ENCODE data around the gene KRT4. TPM values are rescaled to one million over a fixed set of nuclear protein-coding genes. Genes with fewer than 3 reads are reported as not detected.

Gene KRT4
- total RNA-seq, 2 experiments from 2014 or later: not detected

DNA sequence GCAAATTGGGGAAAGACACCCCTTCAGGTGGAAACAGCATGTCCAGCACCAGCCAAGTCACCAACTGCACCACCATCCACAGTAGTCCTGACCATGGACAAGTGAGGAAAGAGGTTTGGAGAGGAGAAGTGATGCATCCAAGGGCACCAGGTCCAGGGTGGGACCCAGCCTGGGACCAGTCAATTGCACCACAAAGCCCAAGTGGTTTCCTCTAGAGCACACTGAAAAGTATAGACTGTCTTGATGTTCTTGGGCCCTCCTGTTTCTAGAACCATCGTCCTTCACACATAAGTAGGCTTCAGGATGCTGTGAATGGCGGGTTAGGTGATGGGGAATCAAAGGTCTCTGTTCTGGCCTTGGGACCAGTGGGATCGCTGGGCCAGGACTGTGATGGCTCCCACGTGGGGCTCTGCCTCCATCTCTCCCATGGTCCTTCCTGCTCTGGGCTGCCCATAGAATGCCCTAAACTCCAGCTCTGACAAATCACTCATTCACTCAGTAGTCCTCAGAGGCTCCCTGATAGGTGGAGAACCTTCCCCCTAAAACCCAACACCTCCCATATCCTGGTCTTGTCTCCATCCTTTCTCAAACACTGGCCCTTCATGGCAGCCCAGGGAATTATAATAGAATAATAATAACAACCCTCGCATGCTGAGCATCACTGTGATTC is 11.0 kb upstream of the KRT4 start:
- ChIA-PET POLR2A (no interaction called here), CTCF (interaction anchor here (0.6 kb wide), 1 partner anchor 17 kb away, joined by 3 read pairs; no protein-coding TSS in a partner anchor)

GRCh38 chr12:52823761-52824450 is 10.0 kb upstream of the KRT4 start:
- ChIA-PET CTCF (no interaction called here), POLR2A (no interaction called here)

DNA sequence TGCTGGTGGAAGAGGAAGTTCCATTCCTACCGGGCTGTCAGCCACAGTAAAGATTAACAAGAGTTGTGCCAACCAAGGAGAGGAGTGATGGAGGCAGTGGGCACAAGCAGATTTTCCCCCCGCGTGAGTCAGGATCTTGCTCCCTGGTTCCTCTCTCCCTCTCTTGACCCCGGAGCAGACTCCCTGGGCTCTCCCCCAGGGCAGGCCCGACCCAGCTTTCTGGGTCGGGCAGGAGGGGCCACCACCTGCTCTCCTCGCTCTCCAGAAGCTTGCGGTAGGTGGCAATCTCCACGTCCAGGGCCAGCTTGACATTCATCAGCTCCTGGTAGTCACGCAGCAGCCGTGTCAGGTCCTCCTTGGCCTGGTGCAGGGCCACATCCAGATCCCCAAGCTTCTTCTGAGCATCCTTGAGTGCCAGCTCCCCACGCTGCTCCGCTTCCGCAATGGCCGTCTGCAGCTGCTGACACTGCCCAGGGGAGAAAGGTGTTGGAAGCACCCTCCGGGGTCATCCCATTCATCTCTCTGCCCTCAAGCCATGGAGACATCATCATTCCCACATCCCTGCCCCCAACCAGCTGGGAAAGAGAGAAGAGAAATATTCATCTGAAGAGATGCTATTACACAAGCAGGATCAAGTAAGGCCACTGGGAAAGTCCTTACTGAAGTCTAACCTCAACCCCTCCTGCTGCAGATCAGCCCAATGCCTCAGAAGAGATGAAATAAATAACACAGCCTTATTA is 9.0 kb upstream of the KRT4 start:
- CTCF ChIA-PET: no interaction called here
- POLR2A ChIA-PET: no interaction called here

- POLR2A ChIA-PET: no interaction called here
- CTCF ChIA-PET: no interaction called here
Observed at GRCh38 chr12:52821826-52822660, 8.1 kb upstream of the KRT4 start.

- ChIA-PET CTCF (no interaction called here), POLR2A (no interaction called here)
Observed at GRCh38 chr12:52821071-52821730, 7.3 kb upstream of the KRT4 start.

GRCh38 chr12:52820521-52820920 is 6.6 kb upstream of the KRT4 start:
- ChIA-PET CTCF (no interaction called here), POLR2A (no interaction called here)

DNA sequence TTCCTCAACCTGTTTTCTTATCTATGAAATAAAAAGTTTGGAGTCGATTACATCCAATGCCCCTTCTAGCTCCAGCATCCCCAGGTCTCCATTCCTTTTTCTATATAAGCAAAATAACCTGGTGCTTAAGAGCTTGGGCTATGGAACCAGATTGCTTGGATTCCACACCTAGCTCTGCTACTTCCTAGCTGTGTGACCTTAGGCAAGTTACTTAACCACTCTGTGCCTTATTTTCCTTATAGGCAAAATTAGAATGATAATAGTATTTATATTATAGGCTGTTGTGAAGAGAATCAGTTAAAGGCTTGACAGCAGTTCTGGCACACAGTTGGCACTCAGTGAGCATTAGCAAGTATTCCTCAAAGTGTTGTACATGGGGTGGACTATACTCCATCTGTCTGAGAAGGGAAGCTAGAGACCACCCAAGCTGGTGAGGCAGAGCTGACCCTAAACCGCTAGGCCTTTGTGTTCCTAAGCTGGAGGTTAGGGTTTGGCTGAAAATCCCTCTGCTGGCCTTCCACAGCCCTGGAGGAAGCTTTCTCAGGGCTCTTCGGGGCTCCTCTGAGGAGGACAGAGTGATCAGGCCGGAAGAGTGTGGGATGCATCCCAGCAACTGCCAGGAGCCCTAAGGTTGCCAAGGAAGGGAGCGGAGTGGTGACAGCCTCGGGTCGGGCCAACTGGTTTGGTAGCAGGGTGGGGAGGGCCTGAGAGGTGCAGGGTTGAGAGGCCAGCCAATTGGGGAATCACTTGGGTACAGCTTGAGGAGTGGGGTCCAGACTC is 6.0 kb upstream of the KRT4 start:
- ChIA-PET CTCF (no interaction called here), POLR2A (interaction anchor here (0.5 kb wide), 1 partner anchor 32 kb away, joined by 3 read pairs; no protein-coding TSS in a partner anchor)

- CTCF ChIA-PET: no interaction called here
- POLR2A ChIA-PET: no interaction called here
Observed at GRCh38 chr12:52818887-52819420, 5.0 kb upstream of the KRT4 start.

- ChIA-PET CTCF (no interaction called here), POLR2A (no interaction called here)
Observed at GRCh38 chr12:52818388-52818787, 4.5 kb upstream of the KRT4 start.

- ChIA-PET CTCF (no interaction called here), POLR2A (no interaction called here)
Observed at GRCh38 chr12:52817699-52818238, 3.9 kb upstream of the KRT4 start.

DNA sequence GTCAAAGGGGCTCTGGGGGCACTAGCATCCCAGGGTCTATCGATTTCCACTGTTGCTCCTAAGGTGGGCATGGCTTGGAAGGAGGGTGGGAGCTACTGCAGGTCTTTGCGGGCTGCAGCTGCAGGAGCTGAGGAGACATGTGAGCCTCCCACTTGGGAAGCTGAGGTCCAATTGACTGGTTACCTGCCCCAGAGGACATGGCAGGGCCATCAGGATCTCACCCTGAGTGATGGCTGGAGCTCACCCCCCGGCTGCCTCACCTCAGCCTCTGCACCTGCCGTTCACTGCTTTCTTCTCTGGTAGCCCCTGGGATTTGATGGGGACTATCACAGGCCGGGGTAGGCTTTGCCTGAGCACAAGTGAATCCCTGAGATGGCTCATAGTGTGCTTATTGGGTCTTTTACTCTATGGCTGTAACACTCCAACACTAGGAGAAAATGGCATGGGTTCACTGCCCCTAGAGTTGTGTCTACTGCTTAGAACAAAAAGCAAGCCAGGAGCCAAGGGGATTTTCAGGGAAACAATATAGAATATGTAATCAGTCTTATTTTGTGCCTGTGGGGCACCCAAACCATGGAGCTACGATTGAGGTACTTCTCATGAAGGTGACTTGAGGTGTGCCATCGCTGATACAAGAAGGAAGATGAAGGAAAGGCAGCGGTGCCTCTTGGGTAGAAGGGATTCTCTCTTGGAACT is 3.2 kb upstream of the KRT4 start:
- POLR2A ChIA-PET: no interaction called here

GRCh38 chr12:52815676-52816588 is 2.0 kb upstream of the KRT4 start:
- ChIA-PET CTCF (interaction anchor here (0.5 kb wide), 1 partner anchor 222 kb away, joined by 3 read pairs; no protein-coding TSS in a partner anchor), POLR2A (no interaction called here)

More for the DNA sequence above, 3.2 kb upstream of the KRT4 start:
- CTCF ChIA-PET: no interaction called here

DNA sequence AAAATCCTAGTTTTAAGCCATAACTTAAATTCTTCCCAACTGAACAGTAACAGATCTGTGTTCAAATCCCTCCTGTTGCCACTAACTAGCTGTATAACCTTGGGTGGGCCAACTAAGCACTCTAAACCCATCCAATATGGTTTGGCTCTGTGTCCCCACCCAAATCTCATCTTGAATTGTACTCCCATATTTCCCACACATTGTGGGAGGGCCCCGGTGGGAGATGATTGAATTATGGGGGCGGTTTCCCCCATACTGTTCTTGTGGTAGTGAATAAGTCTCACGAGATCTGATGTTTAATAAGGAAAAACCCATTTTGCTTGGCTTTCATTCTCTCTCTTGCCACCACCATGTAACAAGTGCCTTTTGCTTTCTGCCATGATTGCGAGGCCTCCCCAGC is 1.2 kb upstream of the KRT4 start:
- ChIA-PET CTCF (interaction anchor here (0.5 kb wide), 1 partner anchor 221 kb away, joined by 3 read pairs; no protein-coding TSS in a partner anchor), POLR2A (no interaction called here)

DNA sequence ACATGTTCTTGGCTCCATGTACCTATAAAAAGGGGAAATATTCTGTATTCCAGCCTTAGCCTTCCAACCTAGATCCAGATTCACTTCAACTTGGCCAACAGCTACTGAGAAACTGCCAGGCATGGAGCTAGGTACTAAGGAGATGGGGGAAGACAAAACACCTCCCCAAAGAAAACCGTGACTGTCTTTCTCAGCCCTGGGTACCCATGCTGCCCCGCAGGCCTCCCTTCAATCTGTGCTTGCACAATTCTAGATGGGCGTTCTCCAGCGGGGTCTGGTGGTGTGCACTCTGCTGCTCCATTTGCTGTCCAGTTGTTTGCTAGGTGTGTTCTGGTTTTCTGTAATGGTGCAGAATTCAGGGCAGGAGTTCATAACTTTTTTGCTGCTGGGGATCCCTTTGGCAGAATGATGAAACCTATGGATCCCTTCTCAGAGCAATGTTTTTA is 817 bp upstream of the KRT4 start:
- ChIA-PET POLR2A (no interaction called here), CTCF (no interaction called here)

GRCh38 chr12:52813203-52813819 is 605 bp downstream of the KRT4 start:
- ChIA-PET POLR2A (no interaction called here), CTCF (interaction anchor here (1.9 kb wide), 1 partner anchor 66 kb away, joined by 5 read pairs; no protein-coding TSS in a partner anchor)

- POLR2A ChIA-PET: interaction anchor here (0.6 kb wide), 1 partner anchor 57 kb away, joined by 3 read pairs; no protein-coding TSS in a partner anchor
Observed at GRCh38 chr12:52812749-52813148, 1.2 kb downstream of the KRT4 start.

More at GRCh38 chr12:52812749-52813148, 1.2 kb downstream of the KRT4 start:
- CTCF ChIA-PET: interaction anchor here (1.9 kb wide), 1 partner anchor 66 kb away, joined by 5 read pairs; no protein-coding TSS in a partner anchor
